ENCODE measurements around the gene GRAMD1B. TPM values are rescaled to one million over a fixed set of nuclear protein-coding genes. Genes with fewer than 3 reads are reported as not detected.
"Not testable (repeated sequence)": the region's sequence is repeated elsewhere in the genome, so short reads cannot be mapped to it uniquely, and the experiment has no call there.

Gene GRAMD1B
- total RNA-seq, 1 donor from 2014 or later = 1.4 TPM

GRCh38 chr11:123653827-123654565 lies 223.9 kb downstream of the GRAMD1B start:
- intact Hi-C loops (cut with DNase I) = no loop called here
- DNase-seq (ENCODE audit: low spot score in 2 of 2) = no peak
- Histone ChIP-seq H3K9me3 (no peaks in the 10 kb centered on the region), H3K27me3 (no peaks in the 10 kb centered on the region), H3K4me1 (no peaks in the 10 kb centered on the region), H3K4me3 (peak overlapping the region; percentile 49 to 59), H3K27ac (no peak overlapping the region), H3K36me3 (no peaks in the 10 kb centered on the region)
- TF ChIP-seq, protein P1, sequence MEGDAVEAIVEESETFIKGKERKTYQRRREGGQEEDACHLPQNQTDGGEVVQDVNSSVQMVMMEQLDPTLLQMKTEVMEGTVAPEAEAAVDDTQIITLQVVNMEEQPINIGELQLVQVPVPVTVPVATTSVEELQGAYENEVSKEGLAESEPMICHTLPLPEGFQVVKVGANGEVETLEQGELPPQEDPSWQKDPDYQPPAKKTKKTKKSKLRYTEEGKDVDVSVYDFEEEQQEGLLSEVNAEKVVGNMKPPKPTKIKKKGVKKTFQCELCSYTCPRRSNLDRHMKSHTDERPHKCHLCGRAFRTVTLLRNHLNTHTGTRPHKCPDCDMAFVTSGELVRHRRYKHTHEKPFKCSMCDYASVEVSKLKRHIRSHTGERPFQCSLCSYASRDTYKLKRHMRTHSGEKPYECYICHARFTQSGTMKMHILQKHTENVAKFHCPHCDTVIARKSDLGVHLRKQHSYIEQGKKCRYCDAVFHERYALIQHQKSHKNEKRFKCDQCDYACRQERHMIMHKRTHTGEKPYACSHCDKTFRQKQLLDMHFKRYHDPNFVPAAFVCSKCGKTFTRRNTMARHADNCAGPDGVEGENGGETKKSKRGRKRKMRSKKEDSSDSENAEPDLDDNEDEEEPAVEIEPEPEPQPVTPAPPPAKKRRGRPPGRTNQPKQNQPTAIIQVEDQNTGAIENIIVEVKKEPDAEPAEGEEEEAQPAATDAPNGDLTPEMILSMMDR (IDR thresholded peaks at IDR 0.05) = no peak

DNA sequence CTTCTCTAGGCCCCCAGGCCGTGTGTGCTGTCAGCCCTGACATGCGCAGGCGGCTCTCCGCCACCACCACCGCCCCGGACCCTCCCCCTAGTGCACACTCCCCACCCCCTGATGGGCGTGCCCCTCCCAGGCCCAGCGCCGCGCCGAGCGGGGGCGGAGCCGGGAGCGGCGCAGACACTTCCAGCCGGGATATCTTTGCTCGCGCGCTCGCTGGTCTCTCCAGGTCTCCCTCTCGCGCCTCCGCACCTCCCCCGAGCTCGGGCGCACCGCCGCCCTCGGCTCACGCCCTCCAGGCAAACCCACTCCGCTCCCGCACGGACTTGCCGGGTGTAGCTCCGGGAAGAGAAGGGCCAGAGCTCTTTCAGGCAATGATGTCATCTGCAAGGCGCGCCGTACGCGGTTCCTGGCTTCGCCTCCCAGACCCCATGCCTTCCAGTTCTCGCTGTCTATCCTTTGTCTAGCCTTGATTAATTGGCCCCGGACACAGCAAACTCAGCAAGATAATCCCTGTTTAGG lies 224.6 kb downstream of the GRAMD1B start, which contains the start of gene SCN3B:
TSS of gene SCN3B (minus strand) at position 59 of the 516 bp plus-strand sequence. CDS start 823 bp downstream, outside the sequence.
- H3K27me3 ChIP-seq = no peaks in the 10 kb centered on the region
- intact Hi-C loops (cut with DNase I) = no loop called here
- TF ChIP-seq, protein P1 (IDR thresholded peaks at IDR 0.05) = no peak
- H3K4me1 ChIP-seq = no peaks in the 10 kb centered on the region
- no peak for DNase-seq (ENCODE audit: low spot score in 2 of 2)
- no peaks in the 10 kb centered on the region for H3K9me3 ChIP-seq
- peak within 1 kb of the TSS; percentile 49 to 59 for H3K4me3 ChIP-seq
- no peaks in the 10 kb centered on the region for H3K36me3 ChIP-seq
- H3K27ac ChIP-seq = no peak within 1 kb of the TSS

DNA sequence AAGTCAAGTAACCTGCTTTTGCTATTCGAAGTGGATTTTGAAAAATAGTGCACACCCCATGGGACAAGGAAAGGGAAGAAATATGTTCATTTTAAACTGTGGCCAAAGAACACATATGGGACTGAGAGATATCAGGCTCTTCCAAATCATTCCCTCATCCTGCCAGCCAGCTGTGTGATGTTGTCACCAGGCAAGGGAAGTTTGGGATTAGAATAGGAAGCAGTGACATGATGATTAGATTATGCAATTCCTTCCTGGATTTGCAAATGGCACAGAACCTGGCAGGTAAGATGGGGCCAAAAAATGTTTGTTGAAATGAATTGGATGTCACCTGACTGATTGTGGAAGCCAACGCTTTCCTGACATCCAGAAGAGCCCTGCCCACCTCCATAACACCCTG lies 229.2 kb downstream of the GRAMD1B start:
- no peak overlapping the region for H3K27ac ChIP-seq
- intact Hi-C loops (cut with DNase I) = no loop called here
- no peaks in the 10 kb centered on the region for H3K27me3 ChIP-seq
- H3K4me3 ChIP-seq = no peak overlapping the region
- TF ChIP-seq, protein P1 (IDR thresholded peaks at IDR 0.05) = no peak
- H3K4me1 ChIP-seq = no peaks in the 10 kb centered on the region
- H3K36me3 ChIP-seq = no peaks in the 10 kb centered on the region
- no peak for DNase-seq (ENCODE audit: low spot score in 2 of 2)
- no peaks in the 10 kb centered on the region for H3K9me3 ChIP-seq

GRCh38 chr11:123659965-123660364 lies 229.9 kb downstream of the GRAMD1B start:
- H3K4me1 ChIP-seq; H3K9me3 ChIP-seq; DNase-seq (ENCODE audit: low spot score in 2 of 2); H3K27me3 ChIP-seq; H3K4me3 ChIP-seq; intact Hi-C loops (cut with DNase I); H3K27ac ChIP-seq; H3K36me3 ChIP-seq: not testable (repeated sequence)

- no peaks in the 10 kb centered on the region for H3K27me3 ChIP-seq
- no peaks in the 10 kb centered on the region for H3K4me1 ChIP-seq
- no peaks in the 10 kb centered on the region for H3K9me3 ChIP-seq
- H3K4me3 ChIP-seq = no peak overlapping the region
- intact Hi-C loops (cut with DNase I) = no loop called here
- no peak for DNase-seq (ENCODE audit: low spot score in 2 of 2)
- H3K36me3 ChIP-seq = no peaks in the 10 kb centered on the region
- TF ChIP-seq, protein P1 (IDR thresholded peaks at IDR 0.05) = no peak
- no peak overlapping the region for H3K27ac ChIP-seq
Measured at GRCh38 chr11:123665306-123665705, 235.2 kb downstream of the GRAMD1B start.

- no peak for DNase-seq (ENCODE audit: low spot score in 2 of 2)
- Histone ChIP-seq H3K4me1 (no peaks in the 10 kb centered on the region), H3K4me3 (no peak overlapping the region), H3K27ac (no peak overlapping the region), H3K27me3 (no peaks in the 10 kb centered on the region), H3K9me3 (no peaks in the 10 kb centered on the region), H3K36me3 (no peaks in the 10 kb centered on the region)
- TF ChIP-seq, protein P1 (IDR thresholded peaks at IDR 0.05) = no peak
- intact Hi-C loops (cut with DNase I) = no loop called here
Measured at GRCh38 chr11:123670081-123670480, 240.0 kb downstream of the GRAMD1B start.
